Stimulated activated CD8-positive, alpha-beta memory T cell treated with anti-CD3 and anti-CD28 coated beads, Interleukin-4, amount 100 ng/mL, for 4 hours (primary cell): ENCODE measurements around the gene SYTL2.
"Not testable (repeated sequence)": the region's sequence is repeated elsewhere in the genome, so short reads cannot be mapped to it uniquely, and the experiment has no call there.

Experiments used
- DNase-seq, 2 donors: peaks; one replicate each; pipeline ENCODE4 v3.0.0-alpha.2; 2020; ENCODE audit warnings: low read depth in 2 of 2, low spot score in 1 of 2

The SYTL2 gene

GRCh38 chr11:85798361-85798760, 12.6 kb downstream of the SYTL2 start:
- no peak for DNase-seq

- DNase-seq = no peak
Measured at GRCh38 chr11:85795712-85796487, 15.0 kb downstream of the SYTL2 start.

- no peak for DNase-seq
Measured at GRCh38 chr11:85791409-85791990, 19.4 kb downstream of the SYTL2 start.

- no peak for DNase-seq
Measured at GRCh38 chr11:85787809-85788760, 22.9 kb downstream of the SYTL2 start.

GRCh38 chr11:85787168-85787567, 23.8 kb downstream of the SYTL2 start:
- DNase-seq = no peak

- no peak for DNase-seq
Measured at GRCh38 chr11:85784480-85785265, 26.3 kb downstream of the SYTL2 start.

GRCh38 chr11:85783758-85784157, 27.2 kb downstream of the SYTL2 start:
- DNase-seq = no peak

GRCh38 chr11:85780780-85781517, 30.0 kb downstream of the SYTL2 start:
- not testable (repeated sequence) for DNase-seq

GRCh38 chr11:85779956-85780640, 30.8 kb downstream of the SYTL2 start:
- DNase-seq = no peak

- DNase-seq = not testable (repeated sequence)
Measured at GRCh38 chr11:85777603-85777972, 33.4 kb downstream of the SYTL2 start.

GRCh38 chr11:85776951-85777602, 33.9 kb downstream of the SYTL2 start:
- DNase-seq = no peak

- DNase-seq = no peak
Measured at GRCh38 chr11:85774256-85775101, 36.5 kb downstream of the SYTL2 start.

- no peak for DNase-seq
Measured at GRCh38 chr11:85772695-85773094, 38.2 kb downstream of the SYTL2 start.

GRCh38 chr11:85771568-85771967, 39.4 kb downstream of the SYTL2 start:
- DNase-seq = no peak

- DNase-seq = no peak
Measured at GRCh38 chr11:85769771-85770170, 41.2 kb downstream of the SYTL2 start.

- DNase-seq = no peak
Measured at GRCh38 chr11:85768473-85769146, 42.3 kb downstream of the SYTL2 start.

GRCh38 chr11:85767246-85767945, 43.5 kb downstream of the SYTL2 start:
- DNase-seq = no peak
